Endothelial cell of umbilical vein (primary cell): ENCODE results near the gene LIMK2.

Experiments used
- CTCF ChIP-seq, 2 donors: IDR thresholded peaks; 1 replicate in 1 of 2; 2 replicates in 1 of 2; pipeline ENCODE4 v1.5.1; 2011; ENCODE audit warnings: low read length in 2 of 2, mild to moderate bottlenecking in 2 of 2, moderate library complexity in 2 of 2, control low read depth in 1 of 2, inconsistent platforms in 1 of 2, low read depth in 1 of 2; ENCODE audit not compliant: insufficient read depth in 1 of 2; ENCODE audit errors: extremely low read depth in 1 of 2
- EZH2 ChIP-seq: IDR thresholded peaks from 2 replicates; pipeline ENCODE4 v1.6.1; 2012; ENCODE audit warnings: borderline replicate concordance, low read depth, mild to moderate bottlenecking, moderate library complexity, low read length, inconsistent platforms; ENCODE audit not compliant: severe bottlenecking
- GATA2 ChIP-seq: IDR thresholded peaks from 2 replicates; pipeline ENCODE4 v1.7.0; 2011; ENCODE audit warnings: low read depth, mild to moderate bottlenecking, moderate library complexity, mixed read lengths, low read length; ENCODE audit not compliant: insufficient read length, insufficient read depth
- JUN ChIP-seq: IDR thresholded peaks from 2 replicates; pipeline ENCODE4 v1.6.1; 2011; ENCODE audit warnings: borderline replicate concordance, low read depth; ENCODE audit not compliant: insufficient read length, insufficient read depth
- MYC ChIP-seq: IDR thresholded peaks from one replicate; pipeline ENCODE4 v1.6.1; 2011; ENCODE audit warnings: mild to moderate bottlenecking, low read depth, low read length
- POLR2A ChIP-seq: IDR thresholded peaks from 2 replicates; pipeline ENCODE4 v1.6.1; 2012; ENCODE audit warnings: low read depth, mild to moderate bottlenecking, control low read depth, low read length
- TF ChIP-seq, protein P1 (sequence below): IDR thresholded peaks from 2 replicates; pipeline ENCODE4 v1.6.1; 2011; ENCODE audit not compliant: insufficient read depth, insufficient read length

DNA sequence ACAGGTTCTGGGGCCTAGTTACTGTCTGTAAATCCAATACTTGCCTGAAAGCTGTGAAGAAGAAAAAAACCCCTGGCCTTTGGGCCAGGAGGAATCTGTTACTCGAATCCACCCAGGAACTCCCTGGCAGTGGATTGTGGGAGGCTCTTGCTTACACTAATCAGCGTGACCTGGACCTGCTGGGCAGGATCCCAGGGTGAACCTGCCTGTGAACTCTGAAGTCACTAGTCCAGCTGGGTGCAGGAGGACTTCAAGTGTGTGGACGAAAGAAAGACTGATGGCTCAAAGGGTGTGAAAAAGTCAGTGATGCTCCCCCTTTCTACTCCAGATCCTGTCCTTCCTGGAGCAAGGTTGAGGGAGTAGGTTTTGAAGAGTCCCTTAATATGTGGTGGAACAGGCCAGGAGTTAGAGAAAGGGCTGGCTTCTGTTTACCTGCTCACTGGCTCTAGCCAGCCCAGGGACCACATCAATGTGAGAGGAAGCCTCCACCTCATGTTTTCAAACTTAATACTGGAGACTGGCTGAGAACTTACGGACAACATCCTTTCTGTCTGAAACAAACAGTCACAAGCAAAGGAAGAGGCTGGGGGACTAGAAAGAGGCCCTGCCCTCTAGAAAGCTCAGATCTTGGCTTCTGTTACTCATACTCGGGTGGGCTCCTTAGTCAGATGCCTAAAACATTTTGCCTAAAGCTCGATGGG, 66.7 kb downstream of the LIMK2 start:
- TF ChIP-seq CTCF (IDR thresholded peaks at IDR 0.05; ENCODE audit: extremely low read depth in 1 of 2, insufficient read depth in 1 of 2, low read depth in 1 of 2, low read length in 2 of 2) (no peak), EZH2 (no peak), POLR2A (no peak), GATA2 (no peak), JUN (no peak), MYC (no peak)
- TF ChIP-seq, protein P1, sequence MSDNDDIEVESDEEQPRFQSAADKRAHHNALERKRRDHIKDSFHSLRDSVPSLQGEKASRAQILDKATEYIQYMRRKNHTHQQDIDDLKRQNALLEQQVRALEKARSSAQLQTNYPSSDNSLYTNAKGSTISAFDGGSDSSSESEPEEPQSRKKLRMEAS, result no peak
